Immature natural killer cell (primary cell): Measurements from ENCODE around the gene USP46. TPM values are rescaled to one million over a fixed set of nuclear protein-coding genes. Genes with fewer than 3 reads are reported as not detected.

Source experiments
- DNase-seq, 3 donors: peaks; one replicate each; pipeline ENCODE4 v3.0.0; 2022; ENCODE audit warnings: mixed read lengths in 1 of 3
- H3K27ac Mint-ChIP-seq, 6 donors: one replicate each; pipeline ENCODE4 v1.8.0; 2020; ENCODE audit warnings: mixed read lengths in 6 of 6, mild to moderate bottlenecking in 5 of 6, inconsistent platforms in 4 of 6, moderate library complexity in 3 of 6
- H3K27me3 Mint-ChIP-seq, 3 donors: one replicate each; pipeline ENCODE4 v1.8.0; 2020 to 2021; ENCODE audit warnings: low read depth in 3 of 3, mild to moderate bottlenecking in 3 of 3, mixed read lengths in 3 of 3, moderate library complexity in 3 of 3, inconsistent platforms in 1 of 3
- H3K36me3 Mint-ChIP-seq, 3 donors: one replicate each; pipeline ENCODE4 v1.8.0; 2020; ENCODE audit warnings: mixed read lengths in 3 of 3, inconsistent platforms in 2 of 3, mild to moderate bottlenecking in 2 of 3
- H3K4me1 Mint-ChIP-seq, 2 donors: one replicate each; pipeline ENCODE4 v1.8.0; 2020; ENCODE audit warnings: inconsistent platforms in 2 of 2, mild to moderate bottlenecking in 2 of 2, mixed read lengths in 2 of 2, moderate library complexity in 1 of 2
- H3K4me3 Mint-ChIP-seq, 5 donors: one replicate each; pipeline ENCODE4 v1.8.0; 2020; ENCODE audit warnings: mild to moderate bottlenecking in 5 of 5, mixed read lengths in 5 of 5, inconsistent platforms in 3 of 5, moderate library complexity in 3 of 5
- H3K9me3 Mint-ChIP-seq, 6 donors: one replicate each; pipeline ENCODE4 v1.8.0; 2020; ENCODE audit warnings: mild to moderate bottlenecking in 6 of 6, mixed read lengths in 6 of 6, inconsistent platforms in 4 of 6, moderate library complexity in 3 of 6
- polyA plus RNA-seq, 3 donors: library from polyadenylated mRNA; unstranded; fragments of 300-500 nt; fragmentation: Illumina TruSeq; gene quantifications; one replicate each; pipeline ENCODE4 v1.2.3, GENCODE V29; 2021

The USP46 gene
- polyA plus RNA-seq, 3 donors from 2014 or later = 2.1 to 3.6 TPM; not detected in 1

GRCh38 chr4:52646096-52646495, 13.0 kb downstream of the USP46 start:
- no peak overlapping the region for H3K27ac Mint-ChIP-seq
- peaks cover 0 to 1% (median 0%) of the 10 kb centered on the region in 3 donors for H3K27me3 Mint-ChIP-seq
- no peaks in the 10 kb centered on the region for H3K9me3 Mint-ChIP-seq
- peaks cover 0 to 4% (median 3%) of the 10 kb centered on the region in 3 donors for H3K36me3 Mint-ChIP-seq
- H3K4me3 Mint-ChIP-seq = no peak overlapping the region
- DNase-seq = no peak
- peaks cover 6 to 42% of the 10 kb centered on the region in 2 donors for H3K4me1 Mint-ChIP-seq

GRCh38 chr4:52645300-52645699, 13.8 kb downstream of the USP46 start:
- Mint-ChIP-seq H3K4me3 (no peak overlapping the region), H3K9me3 (no peaks in the 10 kb centered on the region), H3K4me1 (peaks cover 6 to 43% of the 10 kb centered on the region in 2 donors), H3K36me3 (peaks cover 0 to 2% (median 2%) of the 10 kb centered on the region in 3 donors), H3K27ac (no peak overlapping the region), H3K27me3 (peaks cover 0 to 1% (median 0%) of the 10 kb centered on the region in 3 donors)
- no peak for DNase-seq

- H3K4me1 Mint-ChIP-seq = peaks cover 6 to 30% of the 10 kb centered on the region in 2 donors
- no peak overlapping the region for H3K4me3 Mint-ChIP-seq
- H3K27me3 Mint-ChIP-seq = peaks cover 0 to 1% (median 0%) of the 10 kb centered on the region in 3 donors
- no peak overlapping the region for H3K27ac Mint-ChIP-seq
- H3K36me3 Mint-ChIP-seq = no peaks in the 10 kb centered on the region
- no peak for DNase-seq
- H3K9me3 Mint-ChIP-seq = no peaks in the 10 kb centered on the region
These were observed 15.3 kb downstream of the USP46 start for GRCh38 chr4:52643785-52644244.

GRCh38 chr4:52643190-52643589, 15.9 kb downstream of the USP46 start:
- Mint-ChIP-seq H3K4me3 (no peak overlapping the region), H3K36me3 (no peaks in the 10 kb centered on the region), H3K27ac (no peak overlapping the region), H3K9me3 (no peaks in the 10 kb centered on the region), H3K27me3 (no peaks in the 10 kb centered on the region), H3K4me1 (peaks cover 6 to 28% of the 10 kb centered on the region in 2 donors)
- DNase-seq = no peak

GRCh38 chr4:52641854-52642563, 17.1 kb downstream of the USP46 start:
- DNase-seq = no peak
- Mint-ChIP-seq H3K4me1 (peaks cover 11 to 39% of the 10 kb centered on the region in 2 donors), H3K27me3 (no peaks in the 10 kb centered on the region), H3K27ac (no peak overlapping the region), H3K9me3 (no peaks in the 10 kb centered on the region), H3K4me3 (no peak overlapping the region), H3K36me3 (no peaks in the 10 kb centered on the region)

DNA sequence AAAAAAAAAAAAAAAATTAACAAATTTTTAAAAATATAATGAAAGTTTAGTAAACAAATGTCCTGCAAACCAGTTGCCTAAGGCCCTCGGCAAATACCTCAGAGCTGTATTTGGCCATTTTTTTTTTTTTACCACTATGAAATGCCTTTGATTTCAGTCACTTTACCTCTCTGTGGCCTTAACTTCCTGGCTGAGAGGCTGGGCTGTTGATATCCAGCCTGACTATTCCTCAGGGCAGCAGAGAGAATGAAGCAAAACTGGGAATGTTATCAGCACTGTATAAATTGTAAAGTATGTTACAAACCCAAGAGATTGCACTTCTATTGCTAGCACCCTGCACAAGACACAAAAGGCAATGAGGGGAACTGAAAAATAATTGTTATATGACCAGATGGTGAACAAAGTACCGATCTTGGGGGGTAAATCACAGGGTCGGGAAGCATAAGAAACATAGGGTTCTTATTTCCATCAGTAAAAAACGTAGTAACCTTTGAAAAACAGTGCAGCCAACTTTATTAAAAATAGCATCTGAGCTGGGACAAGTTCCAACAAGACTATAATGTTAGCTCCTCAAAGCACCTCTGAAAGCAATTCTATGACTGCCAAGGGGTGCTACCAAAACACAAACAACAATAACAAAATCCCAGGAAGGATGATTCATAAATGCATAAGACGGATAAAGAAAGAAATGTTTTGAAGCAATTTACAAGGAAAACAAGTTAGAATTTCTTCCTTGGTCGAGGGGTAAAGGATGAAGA, 18.1 kb downstream of the USP46 start:
- no peak overlapping the region for H3K27ac Mint-ChIP-seq
- no peaks in the 10 kb centered on the region for H3K9me3 Mint-ChIP-seq
- no peak overlapping the region for H3K4me3 Mint-ChIP-seq
- H3K36me3 Mint-ChIP-seq = no peaks in the 10 kb centered on the region
- peaks cover 10 to 35% of the 10 kb centered on the region in 2 donors for H3K4me1 Mint-ChIP-seq
- H3K27me3 Mint-ChIP-seq = no peaks in the 10 kb centered on the region
- no peak for DNase-seq

DNA sequence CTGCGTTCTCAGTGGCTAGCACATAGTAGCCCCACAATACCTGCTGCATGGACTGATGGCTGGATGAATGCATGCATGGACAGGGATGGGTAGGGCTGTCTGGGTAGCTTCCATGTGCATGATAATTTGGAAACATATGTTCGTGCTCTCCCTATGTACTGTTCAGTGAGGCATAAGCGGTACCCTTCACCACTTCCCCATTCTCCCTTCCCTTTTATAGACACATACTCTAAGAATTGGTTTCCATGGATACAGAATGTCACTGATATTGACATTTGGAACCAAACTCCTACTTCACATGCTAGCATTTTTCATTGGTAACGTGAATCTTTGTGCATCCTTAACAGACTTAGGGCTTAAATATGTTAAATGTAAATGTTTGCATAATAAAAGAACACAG, 20.4 kb downstream of the USP46 start:
- no peak for DNase-seq
- H3K4me1 Mint-ChIP-seq = peaks cover 10 to 26% of the 10 kb centered on the region in 2 donors

DNA sequence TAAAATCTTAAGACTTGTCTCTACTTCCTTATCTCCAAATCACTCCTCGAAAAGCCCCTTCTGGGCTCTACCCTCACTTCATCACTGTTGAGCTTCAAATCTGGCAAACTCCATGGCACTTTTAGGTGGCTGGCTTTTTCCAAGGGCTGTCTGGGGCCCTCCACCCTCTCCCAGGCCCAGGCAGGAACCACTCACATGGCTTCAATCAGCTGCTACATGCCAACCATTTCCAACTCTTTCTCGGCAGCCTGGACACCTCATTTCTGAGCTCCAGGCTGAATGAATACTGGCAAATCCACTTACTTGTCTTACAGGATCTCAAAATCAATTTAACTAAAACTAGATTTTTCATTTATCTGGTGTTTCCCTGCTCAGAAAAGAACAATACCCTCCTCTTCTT, 22.0 kb downstream of the USP46 start:
- H3K27me3 Mint-ChIP-seq = no peaks in the 10 kb centered on the region
- H3K4me1 Mint-ChIP-seq = peaks cover 7 to 27% of the 10 kb centered on the region in 2 donors
- H3K27ac Mint-ChIP-seq = no peak overlapping the region
- H3K9me3 Mint-ChIP-seq = no peaks in the 10 kb centered on the region
- H3K36me3 Mint-ChIP-seq = no peaks in the 10 kb centered on the region
- DNase-seq = no peak
- no peak overlapping the region for H3K4me3 Mint-ChIP-seq

More for the DNA sequence above, 20.4 kb downstream of the USP46 start:
- Mint-ChIP-seq H3K4me3 (no peak overlapping the region), H3K27ac (no peak overlapping the region), H3K9me3 (no peaks in the 10 kb centered on the region), H3K27me3 (no peaks in the 10 kb centered on the region), H3K36me3 (no peaks in the 10 kb centered on the region)

GRCh38 chr4:52635560-52635959, 23.5 kb downstream of the USP46 start:
- no peak overlapping the region for H3K27ac Mint-ChIP-seq
- no peaks in the 10 kb centered on the region for H3K9me3 Mint-ChIP-seq
- DNase-seq = no peak
- H3K27me3 Mint-ChIP-seq = no peaks in the 10 kb centered on the region
- no peak overlapping the region for H3K4me3 Mint-ChIP-seq
- H3K4me1 Mint-ChIP-seq = peaks cover 7 to 21% of the 10 kb centered on the region in 2 donors
- no peaks in the 10 kb centered on the region for H3K36me3 Mint-ChIP-seq

- no peak overlapping the region for H3K4me3 Mint-ChIP-seq
These were observed 24.0 kb downstream of the USP46 start for GRCh38 chr4:52635130-52635529.

DNA sequence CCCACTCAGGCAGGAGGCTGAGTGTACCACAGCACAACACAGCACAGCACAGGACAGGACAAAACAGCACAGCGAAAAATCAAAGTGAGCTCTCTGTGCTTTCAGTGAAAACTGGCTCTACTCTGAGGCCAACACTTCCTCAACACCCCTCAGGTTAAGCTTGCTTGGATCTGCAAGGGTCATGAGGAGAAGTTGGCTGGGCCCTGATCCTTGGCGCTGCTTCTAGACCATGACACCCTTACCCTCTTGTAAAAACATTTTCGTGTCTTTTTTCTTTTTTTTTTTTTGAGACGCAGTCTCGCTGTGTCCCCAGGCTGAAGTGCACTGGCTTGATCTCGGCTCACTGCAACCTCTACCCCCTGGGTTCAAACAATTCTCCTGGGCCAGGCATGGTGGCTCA, 25.3 kb downstream of the USP46 start:
- H3K27ac Mint-ChIP-seq = no peak overlapping the region

More at GRCh38 chr4:52635130-52635529, 24.0 kb downstream of the USP46 start:
- Mint-ChIP-seq H3K27me3 (no peaks in the 10 kb centered on the region), H3K36me3 (no peaks in the 10 kb centered on the region), H3K4me1 (peaks cover 7 to 21% of the 10 kb centered on the region in 2 donors), H3K9me3 (no peaks in the 10 kb centered on the region), H3K27ac (no peak overlapping the region)
- no peak for DNase-seq

DNA sequence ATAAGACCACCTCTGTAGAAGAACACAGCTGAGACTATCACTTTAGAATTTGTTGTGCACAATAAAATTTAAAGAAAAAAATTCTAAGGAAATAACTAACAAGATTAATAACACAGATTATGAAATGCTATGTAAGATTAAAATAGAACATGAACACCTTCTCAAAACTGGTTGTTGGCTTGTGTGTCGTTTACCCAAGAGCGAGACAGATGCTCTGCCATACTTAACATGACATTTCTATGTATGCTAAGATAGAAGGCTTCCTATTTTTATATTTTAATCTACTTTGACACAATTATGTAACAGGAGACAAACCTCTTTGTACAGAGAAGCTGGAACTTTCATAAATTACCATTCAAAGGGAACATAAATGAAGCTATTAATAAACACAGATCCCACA, 30.1 kb downstream of the USP46 start:
- H3K4me3 Mint-ChIP-seq = no peak overlapping the region
- no peak overlapping the region for H3K27ac Mint-ChIP-seq
- H3K36me3 Mint-ChIP-seq = peaks cover 14 to 28% (median 25%) of the 10 kb centered on the region in 3 donors
- DNase-seq = no peak
- peaks cover 0 to 5% of the 10 kb centered on the region in 2 donors for H3K4me1 Mint-ChIP-seq
- no peaks in the 10 kb centered on the region for H3K27me3 Mint-ChIP-seq
- H3K9me3 Mint-ChIP-seq = no peaks in the 10 kb centered on the region

More for the DNA sequence above, 25.3 kb downstream of the USP46 start:
- Mint-ChIP-seq H3K27me3 (no peaks in the 10 kb centered on the region), H3K9me3 (no peaks in the 10 kb centered on the region), H3K4me3 (no peak overlapping the region), H3K36me3 (no peaks in the 10 kb centered on the region), H3K4me1 (peaks cover 7 to 21% of the 10 kb centered on the region in 2 donors)
- DNase-seq = no peak

GRCh38 chr4:52628543-52628942, 30.6 kb downstream of the USP46 start:
- Mint-ChIP-seq H3K27ac (no peak overlapping the region), H3K9me3 (no peaks in the 10 kb centered on the region), H3K36me3 (peaks cover 16 to 29% (median 25%) of the 10 kb centered on the region in 3 donors), H3K27me3 (no peaks in the 10 kb centered on the region), H3K4me3 (no peak overlapping the region), H3K4me1 (peaks cover 0 to 5% of the 10 kb centered on the region in 2 donors)
- DNase-seq = no peak

- H3K27ac Mint-ChIP-seq = no peak overlapping the region
- H3K4me1 Mint-ChIP-seq = peaks cover 0 to 1% of the 10 kb centered on the region in 2 donors
These were observed 31.2 kb downstream of the USP46 start for GRCh38 chr4:52627876-52628275.

More at GRCh38 chr4:52627876-52628275, 31.2 kb downstream of the USP46 start:
- H3K9me3 Mint-ChIP-seq = no peaks in the 10 kb centered on the region
- no peaks in the 10 kb centered on the region for H3K27me3 Mint-ChIP-seq
- H3K36me3 Mint-ChIP-seq = peaks cover 18 to 32% (median 32%) of the 10 kb centered on the region in 3 donors
- DNase-seq = no peak
- no peak overlapping the region for H3K4me3 Mint-ChIP-seq
